Astrocyte (in vitro differentiated cells and primary cell): ENCODE measurements around the gene POU1F1.

Experiments
- CTCF ChIP-seq: IDR thresholded peaks from 2 replicates; pipeline ENCODE4 v1.5.1; 2011; ENCODE audit warnings: low read depth, mild to moderate bottlenecking, inconsistent platforms, low read length, moderate library complexity; ENCODE audit not compliant: insufficient read depth
- EZH2 ChIP-seq: IDR thresholded peaks from 2 replicates; pipeline ENCODE4 v1.6.1; 2012; ENCODE audit warnings: mild to moderate bottlenecking, low read length, inconsistent platforms; ENCODE audit not compliant: insufficient read depth

GRCh38 chr3:87261925-87262324 lies 14.5 kb downstream of the POU1F1 start:
- TF ChIP-seq CTCF (no peak), EZH2 (no peak)
